Activated CD8-positive, alpha-beta T cell treated with anti-CD3 and anti-CD28 coated beads for 36 hours (primary cell): Measurements from ENCODE around the gene KIAA0319L. TPM values are rescaled to one million over a fixed set of nuclear protein-coding genes. Genes with fewer than 3 reads are reported as not detected.

Experiments used
- ATAC-seq: fragments of 200-7000 bp; cut with Tn5 transposase; one replicate; pipeline ENCODE4 v1.10.0; 2021; ENCODE audit warnings: mild to moderate bottlenecking, moderate library complexity
- CTCF ChIA-PET: fragments of 350-600 bp; sonication (Branson Sonifier 250); formaldehyde crosslinking; loops from one replicate; lab custom pipeline; 2021; ENCODE audit warnings: antibody characterized with exemption; lab: Charles Lee
- POLR2A ChIA-PET: fragments of 350-600 bp; sonication (Branson Sonifier 250); formaldehyde crosslinking; loops from one replicate; lab custom pipeline; 2021; ENCODE audit warnings: antibody characterized with exemption; lab: Charles Lee
- DNase-seq: peaks from one replicate; pipeline ENCODE4 v3.0.0-alpha.2; 2020
- H3K27ac Mint-ChIP-seq: one replicate; pipeline ENCODE4 v1.8.0; 2021; ENCODE audit warnings: mild to moderate bottlenecking, mixed read lengths
- H3K27me3 Mint-ChIP-seq: one replicate; pipeline ENCODE4 v1.8.0; 2021; ENCODE audit warnings: mixed read lengths
- H3K36me3 Mint-ChIP-seq: one replicate; pipeline ENCODE4 v1.8.0; 2021; ENCODE audit warnings: low read depth, mixed read lengths
- H3K4me1 Mint-ChIP-seq: one replicate; pipeline ENCODE4 v1.8.0; 2021; ENCODE audit warnings: low read depth, mixed read lengths
- H3K4me3 Mint-ChIP-seq: one replicate; pipeline ENCODE4 v1.8.0; 2021; ENCODE audit warnings: mild to moderate bottlenecking, moderate library complexity, mixed read lengths
- H3K9me3 Mint-ChIP-seq: one replicate; pipeline ENCODE4 v1.8.0; 2021; ENCODE audit warnings: mixed read lengths
- CTCF ChIP-seq: fragments of 200-600 bp; IDR thresholded peaks from one replicate; pipeline ENCODE4 v1.8.0; 2022; ENCODE audit warnings: antibody characterized with exemption, mild to moderate bottlenecking
- intact Hi-C: fragments of 100-400 bp; cut with micrococcal nuclease; formaldehyde crosslinking; loops from one replicate; pipeline ENCODE4 v1.10.0; 2022
- total RNA-seq, 2 experiments: library from RNA; stranded (reverse); gene quantifications; one replicate each; pipeline ENCODE4 v1.2.3, GENCODE V29; 2021

Gene KIAA0319L
- total RNA-seq, 2 experiments from 2014 or later: 22.8 to 30.9 TPM

DNA sequence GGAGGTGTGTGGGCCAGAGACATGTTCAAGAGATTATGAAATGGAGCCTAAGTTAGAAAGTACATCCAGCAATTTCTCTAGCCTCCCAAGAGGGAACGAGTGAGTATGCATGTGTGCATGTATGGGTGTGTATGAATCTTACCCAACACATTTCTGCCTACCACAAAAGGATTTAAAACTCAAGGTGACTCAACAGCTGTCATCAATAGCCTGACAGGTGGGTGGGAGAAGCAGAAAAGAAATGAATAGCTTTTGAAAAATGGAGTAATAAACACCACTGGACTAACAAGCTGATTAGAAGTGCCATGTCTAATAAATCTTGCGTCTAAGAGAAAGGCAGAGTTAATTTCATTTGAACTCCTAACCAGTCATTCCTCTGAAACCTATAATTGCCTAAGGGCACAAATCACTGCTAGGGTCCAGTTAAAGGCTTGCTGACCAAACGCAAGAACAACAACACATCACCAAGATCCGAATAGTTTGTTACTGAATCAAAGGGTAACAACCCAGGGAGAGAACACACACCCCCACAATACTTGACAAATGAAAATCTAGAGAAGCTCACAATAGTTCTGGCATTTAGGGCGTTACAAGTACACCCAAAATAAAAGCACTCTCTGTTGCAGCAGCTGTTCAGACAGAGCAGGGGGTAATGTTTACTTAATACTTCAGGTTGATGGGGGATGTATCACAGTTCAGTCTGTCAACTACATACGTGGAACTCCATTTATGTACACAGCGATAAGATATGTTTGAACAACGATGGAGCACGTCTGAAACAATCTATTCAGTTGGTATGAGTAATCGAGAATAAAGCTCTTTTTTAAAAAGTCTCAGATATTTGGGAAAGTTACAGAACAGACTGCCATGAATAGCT is 1.4 kb downstream of the KIAA0319L start:
- CTCF ChIA-PET: interaction anchor here (0.8 to 9.7 kb wide), 8 partner anchors 9 to 160 kb away, joined by 3 to 105 read pairs (median 4); no protein-coding TSS in a partner anchor
- DNase-seq (no peak), ATAC-seq (no peak)
- POLR2A ChIA-PET: interaction anchor here (0.6 to 2.8 kb wide), 5 partner anchors 10 to 50 kb away, joined by 3 to 10 read pairs (median 4); no protein-coding TSS in a partner anchor
- Mint-ChIP-seq H3K4me1 (peaks cover 40% of the 10 kb centered on the region), H3K27me3 (no peaks in the 10 kb centered on the region), H3K27ac (peak overlapping the region; percentile 80), H3K4me3 (peak overlapping the region; percentile 92), H3K9me3 (no peaks in the 10 kb centered on the region), H3K36me3 (peaks cover 17% of the 10 kb centered on the region)
- intact Hi-C loops: loop anchor here (10.0 kb wide), 1 partner anchor 361 kb away; the partner anchor contains the start of gene SFPQ
- TF ChIP-seq CTCF: no peak

GRCh38 chr1:35555212-35555584 is 2.0 kb downstream of the KIAA0319L start:
- intact Hi-C loops: loop anchor here (10.0 kb wide), 1 partner anchor 360 kb away; the partner anchor contains the start of gene SFPQ

GRCh38 chr1:35554266-35555211 is 2.7 kb downstream of the KIAA0319L start:
- intact Hi-C loops: loop anchor here (10.0 kb wide), 1 partner anchor 360 kb away; the partner anchor contains the start of gene SFPQ
- Mint-ChIP-seq H3K4me1 (peaks cover 37% of the 10 kb centered on the region), H3K27ac (no peak overlapping the region), H3K9me3 (no peaks in the 10 kb centered on the region), H3K27me3 (no peaks in the 10 kb centered on the region), H3K4me3 (no peak overlapping the region), H3K36me3 (peaks cover 20% of the 10 kb centered on the region)
- TF ChIP-seq CTCF: no peak
- no peak for DNase-seq
- ChIA-PET POLR2A (interaction anchor here (0.6 kb wide), 1 partner anchor 152 kb away, joined by 3 read pairs; no protein-coding TSS in a partner anchor), CTCF (interaction anchor here (1.4 to 9.7 kb wide), 2 partner anchors 10 to 103 kb away, joined by 3 to 105 read pairs; no protein-coding TSS in a partner anchor)
- no peak for ATAC-seq

More at GRCh38 chr1:35555212-35555584, 2.0 kb downstream of the KIAA0319L start:
- ATAC-seq (no peak), DNase-seq (no peak)
- Mint-ChIP-seq H3K36me3 (peaks cover 17% of the 10 kb centered on the region), H3K27ac (no peak overlapping the region), H3K4me3 (peak overlapping the region; percentile 92), H3K9me3 (no peaks in the 10 kb centered on the region), H3K27me3 (no peaks in the 10 kb centered on the region), H3K4me1 (peaks cover 39% of the 10 kb centered on the region)
- no peak for TF ChIP-seq CTCF
- POLR2A ChIA-PET: no interaction called here
- CTCF ChIA-PET: interaction anchor here (1.2 to 9.7 kb wide), 4 partner anchors 10 to 160 kb away, joined by 3 to 105 read pairs (median 9); no protein-coding TSS in a partner anchor

GRCh38 chr1:35553851-35554250 is 3.4 kb downstream of the KIAA0319L start:
- H3K9me3 Mint-ChIP-seq: no peaks in the 10 kb centered on the region
- DNase-seq (no peak), ATAC-seq (no peak)
- peaks cover 34% of the 10 kb centered on the region for H3K4me1 Mint-ChIP-seq
- ChIA-PET CTCF (interaction anchor here (1.4 to 9.7 kb wide), 2 partner anchors 11 to 102 kb away, joined by 3 to 105 read pairs; no protein-coding TSS in a partner anchor), POLR2A (interaction anchor here (0.6 kb wide), 1 partner anchor 153 kb away, joined by 3 read pairs; no protein-coding TSS in a partner anchor)
- no peak overlapping the region for H3K4me3 Mint-ChIP-seq
- peaks cover 20% of the 10 kb centered on the region for H3K36me3 Mint-ChIP-seq
- H3K27me3 Mint-ChIP-seq: no peaks in the 10 kb centered on the region
- TF ChIP-seq CTCF: no peak
- intact Hi-C loops: loop anchor here (10.0 kb wide), 1 partner anchor 359 kb away; the partner anchor contains the start of gene SFPQ
- no peak overlapping the region for H3K27ac Mint-ChIP-seq
